Activated naive CD8-positive, alpha-beta T cell treated with anti-CD3 and anti-CD28 coated beads for 36 hours (primary cell): ENCODE data around the gene COPS7A. TPM values are rescaled to one million over a fixed set of nuclear protein-coding genes. Genes with fewer than 3 reads are reported as not detected.

Experiments used
- DNase-seq: peaks from one replicate; pipeline ENCODE4 v3.0.0; 2021
- H3K27ac Mint-ChIP-seq: one replicate; pipeline ENCODE4 v1.8.0; 2022; ENCODE audit warnings: mild to moderate bottlenecking, moderate library complexity, mixed read lengths
- H3K27me3 Mint-ChIP-seq: one replicate; pipeline ENCODE4 v1.8.0; 2022; ENCODE audit warnings: mild to moderate bottlenecking, mixed read lengths
- H3K36me3 Mint-ChIP-seq: one replicate; pipeline ENCODE4 v1.8.0; 2021; ENCODE audit warnings: mild to moderate bottlenecking, mixed read lengths
- H3K4me1 Mint-ChIP-seq: one replicate; pipeline ENCODE4 v1.8.0; 2021; ENCODE audit warnings: mixed read lengths
- H3K4me3 Mint-ChIP-seq: one replicate; pipeline ENCODE4 v1.8.0; 2022; ENCODE audit warnings: mild to moderate bottlenecking, moderate library complexity, mixed read lengths
- H3K9me3 Mint-ChIP-seq: one replicate; pipeline ENCODE4 v1.8.0; 2022; ENCODE audit warnings: mixed read lengths
- total RNA-seq, 2 experiments: library from RNA; stranded (reverse); gene quantifications; one replicate each; pipeline ENCODE4 v1.2.3, GENCODE V29; 2021

The COPS7A gene
- total RNA-seq, 2 experiments from 2014 or later, result 37.1 to 41.6 TPM

DNA sequence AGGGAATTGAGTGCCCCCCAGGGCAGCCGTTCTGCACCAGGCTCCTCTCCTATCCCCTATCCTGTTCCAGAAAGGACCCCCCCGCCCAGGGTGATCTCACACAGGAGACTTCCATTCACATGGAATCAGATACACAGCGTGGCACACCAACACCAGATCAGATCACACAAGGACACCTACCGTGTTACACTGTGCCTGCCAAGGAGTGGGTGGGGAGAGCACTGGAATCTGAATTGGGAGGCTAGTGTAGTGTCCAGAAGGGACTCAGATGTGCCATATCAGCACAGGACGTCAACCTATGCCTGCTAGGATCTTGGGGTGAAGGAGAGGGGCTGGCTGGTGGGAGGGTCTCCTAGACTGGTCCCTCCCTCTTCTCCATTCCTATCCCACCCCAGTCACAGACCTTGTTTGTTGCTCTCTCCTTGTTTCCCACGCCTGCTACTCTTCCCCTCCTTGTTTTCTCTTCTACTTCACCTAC is 44.6 kb downstream of the COPS7A start:
- H3K27ac Mint-ChIP-seq, result no peak overlapping the region
- H3K9me3 Mint-ChIP-seq, result no peaks in the 10 kb centered on the region
- H3K27me3 Mint-ChIP-seq, result peaks cover 73% of the 10 kb centered on the region
- H3K4me1 Mint-ChIP-seq, result peaks cover 53% of the 10 kb centered on the region
- peaks cover 15% of the 10 kb centered on the region for H3K36me3 Mint-ChIP-seq
- H3K4me3 Mint-ChIP-seq, result no peak overlapping the region
- DNase-seq, result no peak

DNA sequence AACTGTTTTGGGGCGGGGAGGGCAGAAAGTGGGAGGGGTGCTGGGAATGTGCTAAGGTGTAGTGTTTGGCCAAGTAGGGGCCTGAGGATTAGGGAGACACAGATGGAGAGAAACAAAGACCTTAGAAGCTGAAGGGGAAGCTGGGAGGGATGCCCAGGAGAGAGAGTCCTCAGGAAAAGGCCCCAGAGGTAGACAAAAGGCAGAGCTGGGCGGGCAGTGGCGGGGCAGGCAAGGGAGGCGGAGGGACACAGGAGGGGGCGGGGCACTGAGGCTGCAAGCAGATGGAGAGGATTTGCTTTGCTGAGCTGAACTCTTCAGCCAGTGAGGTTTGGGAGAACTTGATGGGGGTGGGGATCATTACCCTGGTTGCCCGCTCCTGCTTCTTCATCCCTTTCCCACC is 45.1 kb downstream of the COPS7A start:
- peaks cover 16% of the 10 kb centered on the region for H3K36me3 Mint-ChIP-seq
- DNase-seq, result no peak
- no peaks in the 10 kb centered on the region for H3K9me3 Mint-ChIP-seq
- peaks cover 54% of the 10 kb centered on the region for H3K4me1 Mint-ChIP-seq
- peaks cover 68% of the 10 kb centered on the region for H3K27me3 Mint-ChIP-seq
- no peak overlapping the region for H3K27ac Mint-ChIP-seq
- no peak overlapping the region for H3K4me3 Mint-ChIP-seq

DNA sequence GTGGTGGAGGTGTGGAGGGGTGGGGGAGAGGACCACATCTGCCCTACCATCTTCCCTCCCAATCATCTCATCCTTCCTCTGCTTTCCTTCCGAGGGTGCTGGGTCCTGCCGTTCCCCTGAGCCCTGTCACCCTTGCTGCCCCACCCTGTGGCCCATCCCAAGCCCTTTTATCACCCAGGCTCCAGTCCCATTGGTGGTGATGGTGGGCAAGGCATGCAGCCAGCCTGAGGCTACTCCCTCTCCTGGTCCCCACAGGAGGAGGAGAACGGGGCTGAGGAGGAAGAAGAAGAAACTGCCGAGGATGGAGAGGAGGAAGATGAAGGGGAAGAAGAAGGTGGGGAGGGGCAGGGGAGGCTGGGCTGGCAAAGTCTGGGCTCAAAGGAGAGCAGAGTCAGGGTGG is 45.8 kb downstream of the COPS7A start:
- DNase-seq, result no peak
- Mint-ChIP-seq H3K27me3 (peaks cover 68% of the 10 kb centered on the region), H3K4me3 (peak overlapping the region; percentile 19), H3K36me3 (peaks cover 18% of the 10 kb centered on the region), H3K9me3 (no peaks in the 10 kb centered on the region), H3K4me1 (peaks cover 54% of the 10 kb centered on the region), H3K27ac (peak overlapping the region; percentile 19)

DNA sequence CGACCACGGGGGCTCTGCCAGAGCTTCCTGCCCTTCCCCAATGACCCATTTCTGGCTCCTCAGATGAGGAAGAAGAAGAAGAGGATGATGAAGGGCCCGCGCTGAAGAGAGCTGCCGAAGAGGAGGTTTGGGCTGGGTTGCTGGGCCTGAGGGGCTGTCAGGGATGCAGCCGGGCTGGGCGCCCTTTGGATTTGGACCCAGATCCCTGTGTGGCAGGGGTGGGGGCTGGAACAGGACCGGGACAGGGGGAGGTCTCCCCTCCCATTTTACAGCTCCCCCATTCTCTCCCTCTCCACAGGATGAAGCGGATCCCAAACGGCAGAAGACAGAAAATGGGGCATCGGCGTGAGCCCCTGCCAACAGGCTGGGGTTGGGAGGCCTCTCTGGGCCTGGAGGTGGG is 46.2 kb downstream of the COPS7A start:
- H3K27ac Mint-ChIP-seq, result no peak overlapping the region

DNA sequence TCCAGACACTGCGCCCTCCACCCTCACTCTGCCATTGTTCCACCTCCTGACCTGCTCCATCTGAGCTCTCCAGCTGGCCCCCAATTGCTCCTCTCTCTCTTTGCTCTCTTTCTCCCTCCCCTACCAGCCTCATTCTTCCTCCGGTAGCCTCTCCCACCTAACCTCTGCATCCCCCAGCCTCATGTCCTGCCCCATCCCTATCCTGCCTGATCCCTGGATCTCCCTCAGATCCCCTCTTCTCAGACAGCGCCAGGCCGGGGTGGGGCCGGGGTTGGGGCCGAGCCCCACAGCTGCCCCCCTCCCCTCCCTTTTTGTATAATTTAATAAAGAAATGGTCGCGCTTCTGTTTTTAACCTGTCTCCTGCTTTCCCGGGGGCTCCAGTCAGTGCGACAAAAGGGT is 46.8 kb downstream of the COPS7A start:
- H3K36me3 Mint-ChIP-seq, result peaks cover 27% of the 10 kb centered on the region
- H3K4me1 Mint-ChIP-seq, result peaks cover 59% of the 10 kb centered on the region
- peak overlapping the region; percentile 12 for H3K4me3 Mint-ChIP-seq
- no peak overlapping the region for H3K27ac Mint-ChIP-seq
- H3K9me3 Mint-ChIP-seq, result no peaks in the 10 kb centered on the region
- no peak for DNase-seq
- H3K27me3 Mint-ChIP-seq, result peaks cover 63% of the 10 kb centered on the region

More for the DNA sequence above, 46.2 kb downstream of the COPS7A start:
- Mint-ChIP-seq H3K9me3 (no peaks in the 10 kb centered on the region), H3K27me3 (peaks cover 66% of the 10 kb centered on the region), H3K4me3 (no peak overlapping the region), H3K36me3 (peaks cover 22% of the 10 kb centered on the region), H3K4me1 (peaks cover 57% of the 10 kb centered on the region)
- no peak for DNase-seq

DNA sequence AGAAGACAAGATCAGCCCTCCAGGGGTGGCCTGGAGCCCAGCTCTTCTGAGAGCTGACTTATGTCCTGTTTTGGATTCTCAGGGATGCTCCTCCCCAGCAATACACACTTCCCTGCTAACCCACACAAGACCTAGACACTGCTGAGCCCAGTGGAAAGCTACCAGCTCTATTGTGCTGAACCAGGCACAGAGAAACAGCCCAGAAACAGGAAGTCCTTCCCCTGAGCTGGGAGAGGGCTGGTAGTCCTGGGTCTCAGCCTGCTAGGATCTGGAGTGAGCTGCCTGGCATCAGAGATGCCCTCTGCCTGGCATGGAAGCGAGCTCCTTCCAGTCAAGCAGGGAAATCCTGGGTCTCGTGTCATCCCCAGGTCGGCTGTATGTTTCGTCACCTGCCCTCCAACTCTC is 47.2 kb downstream of the COPS7A start:
- H3K4me3 Mint-ChIP-seq, result peak overlapping the region; percentile 12

DNA sequence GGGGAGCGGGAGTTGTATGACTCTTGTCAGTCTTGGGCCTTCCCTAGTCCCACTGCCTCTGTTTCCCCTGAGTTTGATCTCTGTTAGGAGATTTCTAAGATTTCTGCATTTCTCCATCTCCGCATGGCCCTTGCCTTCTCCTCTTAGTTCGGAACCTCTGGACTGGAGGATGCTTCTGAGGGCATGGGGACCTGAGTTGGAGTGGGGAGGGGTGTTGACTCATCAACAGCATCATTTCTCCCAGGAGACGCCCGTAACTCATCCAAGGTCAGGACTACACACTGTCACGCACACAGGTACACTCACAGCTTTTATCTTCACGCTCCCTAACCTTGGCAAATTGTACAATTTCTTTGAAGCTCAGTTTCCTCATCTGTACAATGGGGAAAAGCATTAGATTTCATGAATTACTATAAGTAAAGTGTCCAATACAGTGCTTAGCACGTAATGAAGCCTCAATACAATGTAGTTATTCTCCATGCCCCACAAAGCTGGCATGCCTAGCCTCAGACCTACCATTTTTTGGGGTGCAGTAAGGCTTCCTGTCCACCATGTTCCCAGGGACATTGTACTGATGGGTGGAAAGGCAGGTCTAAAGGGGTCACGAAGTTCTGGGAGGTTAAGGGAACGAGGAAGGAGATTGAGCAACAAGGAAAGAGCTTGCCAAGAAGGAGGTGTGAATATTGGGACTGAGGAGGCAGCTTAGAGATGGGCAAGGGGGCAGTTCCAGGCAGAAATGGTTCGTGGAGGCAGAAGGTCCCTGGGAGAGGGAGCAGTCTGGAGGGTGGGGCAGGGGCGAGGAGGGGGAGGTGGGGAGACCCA is 47.9 kb downstream of the COPS7A start:
- Mint-ChIP-seq H3K36me3 (peaks cover 39% of the 10 kb centered on the region), H3K27ac (peak overlapping the region; percentile 86), H3K4me3 (peak overlapping the region; percentile 91), H3K4me1 (peaks cover 67% of the 10 kb centered on the region), H3K27me3 (peaks cover 69% of the 10 kb centered on the region), H3K9me3 (no peaks in the 10 kb centered on the region)
- DNase-seq, result no peak

More for the DNA sequence above, 47.2 kb downstream of the COPS7A start:
- peaks cover 61% of the 10 kb centered on the region for H3K4me1 Mint-ChIP-seq
- H3K27me3 Mint-ChIP-seq, result peaks cover 62% of the 10 kb centered on the region
- H3K36me3 Mint-ChIP-seq, result peaks cover 32% of the 10 kb centered on the region
- DNase-seq, result no peak
- H3K27ac Mint-ChIP-seq, result no peak overlapping the region
- no peaks in the 10 kb centered on the region for H3K9me3 Mint-ChIP-seq

DNA sequence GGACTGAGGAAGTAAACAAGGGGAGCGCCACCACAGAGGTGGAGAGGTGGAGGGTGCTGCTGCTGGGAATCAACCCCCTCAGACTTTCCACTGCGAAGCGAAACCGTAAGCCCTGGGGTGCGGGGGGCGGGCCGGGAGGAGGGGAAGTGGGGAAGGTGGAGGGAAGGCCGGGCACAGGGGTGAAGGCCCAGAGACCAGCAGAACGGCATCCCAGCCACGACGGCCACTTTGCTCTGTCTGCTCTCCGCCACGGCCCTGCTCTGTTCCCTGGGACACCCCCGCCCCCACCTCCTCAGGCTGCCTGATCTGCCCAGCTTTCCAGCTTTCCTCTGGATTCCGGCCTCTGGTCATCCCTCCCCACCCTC is 48.5 kb downstream of the COPS7A start, which contains the start of gene LAG3:
Gene LAG3, plus strand, starts transcription at position 190 of the 365 bp plus-strand sequence. CDS start 333 bp downstream, outside the sequence.
- Mint-ChIP-seq H3K36me3 (peaks cover 42% of the 10 kb centered on the region), H3K27me3 (peaks cover 65% of the 10 kb centered on the region), H3K9me3 (no peaks in the 10 kb centered on the region), H3K4me3 (peak within 1 kb of the TSS; percentile 91), H3K27ac (peak within 1 kb of the TSS; percentile 86), H3K4me1 (peaks cover 64% of the 10 kb centered on the region)
- DNase-seq, result peak; percentile 77

DNA sequence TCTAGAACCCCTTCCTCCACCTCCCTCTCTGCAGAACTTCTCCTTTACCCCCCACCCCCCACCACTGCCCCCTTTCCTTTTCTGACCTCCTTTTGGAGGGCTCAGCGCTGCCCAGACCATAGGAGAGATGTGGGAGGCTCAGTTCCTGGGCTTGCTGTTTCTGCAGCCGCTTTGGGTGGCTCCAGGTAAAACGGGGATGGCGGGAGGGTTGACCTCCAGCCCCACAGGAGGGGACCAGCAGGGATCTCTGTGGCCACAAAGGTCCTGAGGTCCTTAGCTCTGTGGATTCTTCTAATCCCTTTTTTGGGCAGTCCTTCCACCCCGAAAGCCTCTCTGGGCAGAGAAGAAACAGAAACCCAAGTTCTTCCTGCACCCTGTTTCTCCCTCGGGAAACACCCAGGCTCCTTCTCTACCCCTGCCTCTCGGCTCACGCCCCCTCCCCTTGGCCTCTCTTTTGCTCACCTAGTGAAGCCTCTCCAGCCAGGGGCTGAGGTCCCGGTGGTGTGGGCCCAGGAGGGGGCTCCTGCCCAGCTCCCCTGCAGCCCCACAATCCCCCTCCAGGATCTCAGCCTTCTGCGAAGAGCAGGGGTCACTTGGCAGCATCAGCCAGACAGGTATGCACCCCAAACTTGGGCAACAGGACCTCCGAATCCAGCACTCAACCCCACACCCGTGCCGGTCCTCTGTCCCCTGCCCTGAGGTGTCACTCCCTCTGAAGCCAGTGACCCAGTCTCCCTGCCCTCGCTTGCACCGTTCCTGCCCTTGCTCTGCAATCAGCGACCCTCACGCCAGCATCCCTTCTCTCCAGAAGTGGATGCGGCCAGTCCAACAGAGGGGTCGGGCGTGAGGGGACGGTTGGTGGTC is 49.1 kb downstream of the COPS7A start:
- H3K4me3 Mint-ChIP-seq, result peak overlapping the region; percentile 91
- DNase-seq, result no peak
- peaks cover 66% of the 10 kb centered on the region for H3K4me1 Mint-ChIP-seq
- H3K9me3 Mint-ChIP-seq, result no peaks in the 10 kb centered on the region
- H3K36me3 Mint-ChIP-seq, result peaks cover 46% of the 10 kb centered on the region
- H3K27me3 Mint-ChIP-seq, result peaks cover 65% of the 10 kb centered on the region
- peak overlapping the region; percentile 86 for H3K27ac Mint-ChIP-seq

DNA sequence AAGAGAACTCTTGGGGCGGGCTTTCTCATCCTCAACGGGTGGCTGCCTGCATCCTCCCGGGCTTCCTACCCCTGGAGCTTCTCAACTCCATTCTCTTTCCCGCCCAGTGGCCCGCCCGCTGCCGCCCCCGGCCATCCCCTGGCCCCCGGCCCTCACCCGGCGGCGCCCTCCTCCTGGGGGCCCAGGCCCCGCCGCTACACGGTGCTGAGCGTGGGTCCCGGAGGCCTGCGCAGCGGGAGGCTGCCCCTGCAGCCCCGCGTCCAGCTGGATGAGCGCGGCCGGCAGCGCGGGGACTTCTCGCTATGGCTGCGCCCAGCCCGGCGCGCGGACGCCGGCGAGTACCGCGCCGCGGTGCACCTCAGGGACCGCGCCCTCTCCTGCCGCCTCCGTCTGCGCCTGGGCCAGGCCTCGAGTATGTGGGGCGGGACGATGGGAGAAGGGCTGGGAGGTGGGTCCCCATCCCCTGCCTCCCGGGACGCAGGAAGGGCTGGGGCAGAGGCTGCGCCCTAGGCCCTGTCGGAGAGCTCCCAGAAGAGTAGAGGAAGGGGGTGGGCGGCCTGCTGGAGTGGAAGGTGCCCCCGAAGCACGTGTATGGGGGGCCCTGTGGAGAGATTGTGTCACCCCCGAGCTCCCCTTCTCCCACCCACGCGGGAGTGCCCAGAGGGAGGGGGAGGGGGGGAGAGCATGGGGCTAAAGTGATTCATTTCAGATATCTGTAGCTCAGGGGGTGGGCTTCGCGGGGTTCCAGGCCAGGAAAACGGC is 49.9 kb downstream of the COPS7A start:
- Mint-ChIP-seq H3K9me3 (no peaks in the 10 kb centered on the region), H3K4me3 (peak overlapping the region; percentile 91), H3K36me3 (peaks cover 53% of the 10 kb centered on the region)

DNA sequence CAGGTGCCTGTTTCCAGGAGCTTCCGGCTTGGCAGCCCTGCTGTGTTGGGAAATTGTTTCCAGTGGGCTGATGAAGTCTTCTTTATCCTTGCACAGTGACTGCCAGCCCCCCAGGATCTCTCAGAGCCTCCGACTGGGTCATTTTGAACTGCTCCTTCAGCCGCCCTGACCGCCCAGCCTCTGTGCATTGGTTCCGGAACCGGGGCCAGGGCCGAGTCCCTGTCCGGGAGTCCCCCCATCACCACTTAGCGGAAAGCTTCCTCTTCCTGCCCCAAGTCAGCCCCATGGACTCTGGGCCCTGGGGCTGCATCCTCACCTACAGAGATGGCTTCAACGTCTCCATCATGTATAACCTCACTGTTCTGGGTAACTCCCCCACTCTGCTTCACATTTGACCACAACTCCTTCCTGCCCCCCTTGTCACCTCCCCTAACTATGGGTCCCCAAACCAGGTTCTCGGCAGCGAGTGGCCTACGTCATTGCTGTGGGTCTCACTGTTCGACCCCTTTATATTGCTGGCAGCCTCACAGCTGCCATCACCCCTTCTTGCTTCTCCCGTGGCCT is 50.7 kb downstream of the COPS7A start:
- Mint-ChIP-seq H3K4me1 (peaks cover 76% of the 10 kb centered on the region), H3K9me3 (no peaks in the 10 kb centered on the region), H3K36me3 (peaks cover 53% of the 10 kb centered on the region), H3K4me3 (peak overlapping the region; percentile 91), H3K27me3 (peaks cover 58% of the 10 kb centered on the region), H3K27ac (peak overlapping the region; percentile 97)
- DNase-seq, result peak; percentile 57

More for the DNA sequence above, 49.9 kb downstream of the COPS7A start:
- Mint-ChIP-seq H3K27me3 (peaks cover 65% of the 10 kb centered on the region), H3K27ac (peak overlapping the region; percentile 97), H3K4me1 (peaks cover 70% of the 10 kb centered on the region)
- peak; percentile 80 for DNase-seq

DNA sequence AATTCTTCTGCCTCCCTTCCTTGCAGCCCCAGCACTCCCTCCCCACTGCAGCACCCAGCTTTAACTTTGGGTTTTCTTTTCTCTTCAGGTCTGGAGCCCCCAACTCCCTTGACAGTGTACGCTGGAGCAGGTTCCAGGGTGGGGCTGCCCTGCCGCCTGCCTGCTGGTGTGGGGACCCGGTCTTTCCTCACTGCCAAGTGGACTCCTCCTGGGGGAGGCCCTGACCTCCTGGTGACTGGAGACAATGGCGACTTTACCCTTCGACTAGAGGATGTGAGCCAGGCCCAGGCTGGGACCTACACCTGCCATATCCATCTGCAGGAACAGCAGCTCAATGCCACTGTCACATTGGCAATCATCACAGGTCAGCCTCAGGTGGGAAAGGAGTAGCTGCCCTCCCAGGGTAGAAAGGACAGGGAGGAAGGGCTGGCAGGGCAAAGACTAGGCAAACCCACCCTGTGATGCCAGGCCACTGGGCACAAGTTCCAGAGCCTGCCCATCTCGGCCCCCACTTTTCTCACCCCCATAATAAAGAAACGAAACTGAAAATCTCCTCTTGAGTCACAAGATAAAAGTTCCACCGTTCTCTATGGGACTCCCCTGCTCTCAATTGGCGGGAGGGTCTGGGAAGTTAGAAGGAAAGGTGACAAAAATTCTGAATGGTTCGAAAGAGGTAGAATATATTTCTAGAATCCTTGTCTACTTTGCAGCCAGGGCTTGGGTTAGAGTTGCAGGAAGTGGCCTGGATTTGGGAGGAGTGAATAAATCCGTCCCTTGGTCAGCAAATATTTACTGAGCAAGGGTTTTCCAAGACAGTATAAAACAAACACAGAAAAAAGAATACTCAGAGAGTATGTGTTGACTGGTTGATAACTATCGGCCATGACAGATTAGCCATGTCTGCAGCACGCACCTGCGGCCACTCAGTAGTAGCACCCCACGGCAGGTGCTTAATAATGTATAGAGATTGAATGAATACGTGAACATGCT is 51.6 kb downstream of the COPS7A start:
- H3K9me3 Mint-ChIP-seq, result no peaks in the 10 kb centered on the region
- peak overlapping the region; percentile 97 for H3K27ac Mint-ChIP-seq
- no peak for DNase-seq
- peak overlapping the region; percentile 91 for H3K4me3 Mint-ChIP-seq
- H3K27me3 Mint-ChIP-seq, result peaks cover 49% of the 10 kb centered on the region
- peaks cover 50% of the 10 kb centered on the region for H3K36me3 Mint-ChIP-seq
- H3K4me1 Mint-ChIP-seq, result peaks cover 85% of the 10 kb centered on the region

DNA sequence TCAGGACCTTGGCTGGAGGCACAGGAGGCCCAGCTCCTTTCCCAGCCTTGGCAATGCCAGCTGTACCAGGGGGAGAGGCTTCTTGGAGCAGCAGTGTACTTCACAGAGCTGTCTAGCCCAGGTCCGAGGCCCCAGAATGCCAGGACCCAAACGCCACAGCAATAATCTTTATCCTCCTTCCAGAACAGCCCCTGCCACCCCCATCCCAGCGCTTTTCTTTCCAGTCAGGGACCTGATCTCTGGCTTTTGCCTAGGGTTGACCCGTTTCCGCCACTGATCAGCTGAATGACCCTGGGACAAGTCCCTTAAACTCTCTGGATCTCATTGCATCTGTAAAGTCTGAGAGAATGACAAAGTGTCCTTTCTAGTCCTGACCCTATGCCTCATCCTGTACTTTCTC is 53.5 kb downstream of the COPS7A start:
- DNase-seq, result no peak
- Mint-ChIP-seq H3K27me3 (peaks cover 43% of the 10 kb centered on the region), H3K4me3 (peak overlapping the region; percentile 79), H3K9me3 (no peaks in the 10 kb centered on the region), H3K27ac (no peak overlapping the region), H3K36me3 (peaks cover 49% of the 10 kb centered on the region), H3K4me1 (peaks cover 80% of the 10 kb centered on the region)
